ENCODE results near the gene DNAJC18. TPM values are rescaled to one million over a fixed set of nuclear protein-coding genes. Genes with fewer than 3 reads are reported as not detected.
A peak's percentile ranks its signal among the peaks of the same experiment; 100 is the strongest.
"Not testable (repeated sequence)": the region's sequence is repeated elsewhere in the genome, so short reads cannot be mapped to it uniquely, and the experiment has no call there.

DNAJC18 gene
- 4.5 and 22.9 TPM in 2 replicates for total RNA-seq (2014; rRNA removed; shearing (Covaris generic))

DNA sequence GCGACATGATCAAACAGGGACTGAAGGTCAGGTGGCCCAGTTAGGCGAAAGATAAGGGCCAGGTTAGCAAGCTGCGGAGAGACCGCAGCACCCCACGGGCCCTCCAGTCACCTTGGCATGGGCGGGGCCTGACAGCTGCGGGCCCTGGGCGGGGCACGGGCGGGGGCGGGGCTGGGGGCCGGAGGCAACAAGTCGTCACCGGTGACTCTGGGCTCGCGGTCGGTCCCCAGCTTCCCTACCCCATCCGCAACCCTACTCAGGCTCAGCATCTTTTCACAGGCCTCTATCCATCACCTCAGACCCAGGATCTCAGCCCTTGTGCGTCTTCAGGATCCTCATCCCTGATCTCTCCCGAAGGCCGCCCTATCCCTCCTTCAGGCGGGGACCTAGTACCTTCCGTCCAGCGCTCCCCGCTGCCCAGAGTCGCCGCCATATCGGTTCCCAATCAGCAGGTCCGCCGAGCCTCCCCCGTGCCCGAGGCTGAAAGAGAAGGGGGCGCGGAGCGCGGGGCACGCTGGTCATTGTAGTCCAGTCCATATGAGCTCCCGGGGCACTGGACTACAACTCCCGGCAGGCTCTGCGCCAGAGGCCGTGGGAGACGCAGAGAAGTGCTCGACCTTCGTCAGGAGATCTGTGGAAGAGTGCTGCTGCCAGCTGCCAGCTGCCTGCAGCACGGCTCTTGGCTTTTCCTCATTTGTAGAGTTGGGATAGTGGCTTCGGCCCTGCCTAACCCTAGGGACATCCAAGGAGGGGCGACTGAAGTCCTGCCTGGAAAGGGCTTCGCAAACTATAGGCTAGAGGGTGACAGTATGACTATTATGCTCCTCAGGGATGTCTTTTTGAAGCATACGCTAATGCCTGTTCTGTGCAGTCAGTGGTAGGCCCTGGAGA lies at the start of gene DNAJC18:
TSS of gene DNAJC18 (minus strand) at position 513 of the 891 bp plus-strand sequence. CDS start at position 433, 80 bp downstream.
- peak; percentile 82 for DNase-seq (ENCODE audit: low spot score)

DNA sequence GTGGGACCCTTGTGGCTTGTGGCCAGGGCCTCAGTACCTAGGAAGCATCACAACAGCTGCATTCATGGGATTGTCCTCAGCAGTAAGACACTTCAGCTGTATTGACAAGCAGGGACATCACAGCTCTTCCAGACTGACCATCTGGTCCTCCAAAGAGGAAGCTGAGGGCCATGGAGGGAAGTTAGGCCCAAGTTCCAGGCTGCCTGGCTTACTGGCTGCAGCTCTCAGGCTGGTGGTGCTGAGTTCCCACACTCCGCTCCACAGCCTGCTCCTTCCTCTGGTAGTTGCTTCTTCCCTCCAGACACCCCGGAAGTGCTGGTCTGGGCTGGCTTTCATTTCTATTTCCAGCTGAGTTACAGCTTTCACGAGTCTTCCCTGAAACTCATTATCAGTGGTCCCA lies 48.9 kb upstream of the DNAJC18 start:
- no peak for DNase-seq (ENCODE audit: low spot score)

DNA sequence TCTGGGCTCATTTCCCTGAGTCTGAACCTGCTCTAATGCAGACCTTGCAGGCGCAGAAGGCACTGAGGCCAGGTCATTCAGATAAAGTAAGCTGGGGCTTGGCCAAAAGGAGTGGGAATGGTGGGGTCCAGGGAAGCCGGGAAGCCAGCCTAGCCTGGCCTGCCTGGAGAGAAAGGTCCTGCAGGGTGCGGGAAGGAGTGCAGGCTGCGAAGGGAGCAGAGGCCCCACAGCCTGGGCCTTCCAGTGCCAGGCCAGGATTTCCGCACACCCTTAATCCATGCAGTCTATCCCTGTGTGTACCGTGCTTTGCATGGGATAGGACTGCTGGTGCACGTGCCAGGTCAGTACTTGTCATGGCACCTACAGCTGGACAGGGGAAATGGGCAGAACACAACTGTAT lies 46.9 kb upstream of the DNAJC18 start:
- no peak for DNase-seq (ENCODE audit: low spot score)

DNA sequence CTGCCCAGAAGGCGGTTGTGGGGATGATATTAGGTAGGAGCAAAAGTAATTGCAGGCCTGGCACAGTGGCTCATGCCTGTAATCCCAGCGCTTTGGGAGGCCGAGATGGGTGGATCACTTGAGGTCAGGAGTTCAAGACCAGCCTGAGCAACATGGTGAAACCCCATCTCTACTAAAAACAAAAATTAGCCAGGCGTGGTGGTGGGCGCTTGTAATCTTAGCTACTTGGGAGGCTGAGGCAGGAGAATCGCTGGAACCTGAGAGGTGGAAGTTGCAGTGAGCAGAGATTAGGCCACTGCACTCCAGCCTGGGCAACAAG lies 43.5 kb upstream of the DNAJC18 start:
- not testable (repeated sequence) for DNase-seq (ENCODE audit: low spot score)

DNA sequence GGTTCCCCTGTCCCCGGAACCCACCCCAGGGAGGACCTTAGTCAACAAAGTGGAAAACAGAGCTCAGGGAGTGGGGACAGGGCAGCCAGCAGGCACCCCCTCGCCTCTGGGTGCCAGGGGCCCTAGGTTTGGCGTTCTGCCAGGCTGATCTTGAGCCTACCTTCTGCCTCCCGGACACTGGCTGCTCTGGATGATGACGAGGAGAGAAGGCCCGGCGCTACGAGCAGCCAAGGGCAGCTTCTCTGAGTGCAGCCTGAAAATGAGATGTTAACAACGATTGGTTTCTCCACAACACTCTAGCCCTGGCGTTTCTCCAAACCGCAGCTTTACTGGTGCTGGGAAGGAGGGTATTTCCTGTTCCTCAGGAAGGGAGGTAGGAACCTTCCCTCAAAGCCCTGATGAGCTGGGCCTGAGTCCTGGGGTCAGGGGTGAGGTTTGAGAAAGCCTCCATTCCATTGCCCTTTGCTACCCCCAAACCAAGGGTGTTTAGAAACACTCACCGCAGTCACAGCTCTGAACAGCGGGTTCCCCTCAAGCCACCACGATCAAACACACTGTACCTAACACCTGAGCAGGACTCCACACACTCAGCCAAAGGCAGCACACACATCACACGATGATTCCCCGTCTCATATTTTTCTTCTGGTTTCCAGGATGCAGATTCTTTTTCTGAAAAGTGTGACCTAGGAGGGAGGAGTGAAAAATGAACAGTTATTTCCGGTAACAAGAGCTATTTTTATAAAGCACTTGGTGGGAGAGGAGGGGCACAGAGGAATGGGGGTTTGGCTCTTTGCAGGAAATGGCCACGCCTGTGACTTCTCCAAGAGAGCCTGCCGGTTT lies 42.9 kb upstream of the DNAJC18 start, which contains the start of gene STING1:
TSS of gene STING1 (minus strand) at position 709 of the 840 bp plus-strand sequence. CDS start 1,054 bp downstream, outside the sequence.
- peak; percentile 98 for DNase-seq (ENCODE audit: low spot score)

DNA sequence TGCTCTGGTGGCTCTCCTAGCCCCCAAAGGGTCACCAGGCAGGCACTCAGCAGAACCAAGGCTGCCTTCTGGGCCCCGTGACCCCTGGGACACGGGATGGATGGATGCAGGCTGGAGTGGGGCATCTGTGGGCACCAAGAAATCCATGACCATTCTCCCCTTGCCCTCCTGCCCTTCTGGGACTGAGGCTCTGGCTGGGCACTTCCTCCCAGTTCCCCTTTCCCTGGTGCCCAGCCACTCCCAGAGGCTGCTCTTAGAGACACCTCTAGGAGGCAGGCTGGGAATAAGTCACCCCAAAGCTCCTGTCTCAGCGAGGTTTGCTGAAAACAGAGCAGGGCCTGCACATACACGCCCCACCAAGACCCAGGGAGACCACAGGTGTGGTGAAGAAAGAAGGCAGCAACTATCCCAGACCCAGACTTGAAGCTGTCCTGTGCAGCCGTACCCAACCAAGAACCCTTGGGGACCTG lies 42.3 kb upstream of the DNAJC18 start:
- peak; percentile 45 for DNase-seq (ENCODE audit: low spot score)

DNA sequence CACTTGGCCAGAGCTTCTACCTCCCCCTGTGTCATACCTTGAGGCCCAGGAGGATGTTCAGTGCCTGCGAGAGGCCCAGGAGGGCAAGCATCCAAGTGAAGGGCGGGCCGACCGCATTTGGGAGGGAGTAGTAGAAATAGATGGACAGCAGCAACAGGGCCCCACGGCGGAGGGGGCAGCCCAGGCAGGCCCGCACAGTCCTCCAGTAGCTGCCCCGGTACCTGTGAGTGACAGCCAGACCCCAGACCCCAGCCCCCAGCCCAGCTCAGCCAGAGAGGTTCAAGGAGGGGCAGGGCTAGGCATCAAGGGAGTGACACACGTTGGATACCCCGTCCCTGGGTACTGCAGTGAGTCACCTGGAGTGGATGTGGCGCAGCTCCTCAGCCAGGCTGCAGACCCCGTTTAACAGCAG lies 41.8 kb upstream of the DNAJC18 start:
- DNase-seq (ENCODE audit: low spot score) = peak; percentile 9

DNA sequence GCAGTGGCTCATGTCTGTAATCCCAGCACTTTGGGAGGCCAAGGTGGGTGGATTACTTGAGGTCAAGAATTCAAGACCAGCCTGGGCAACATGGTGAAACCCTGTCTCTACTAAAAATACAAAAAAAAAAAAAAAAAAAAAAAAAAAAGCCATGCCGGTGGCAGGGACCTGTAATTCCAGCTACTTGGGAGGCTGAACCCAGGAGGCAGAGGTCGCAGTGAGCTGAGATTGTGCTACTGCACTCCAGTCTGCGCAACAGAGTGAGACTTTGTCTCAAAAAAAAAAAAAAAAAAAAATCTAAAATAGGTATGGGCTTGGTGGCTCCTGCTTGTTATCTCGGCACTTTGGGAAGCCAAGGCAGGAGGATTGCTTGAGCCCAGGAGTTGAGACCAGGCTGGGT lies 40.4 kb upstream of the DNAJC18 start:
- DNase-seq (ENCODE audit: low spot score) = not testable (repeated sequence)

DNA sequence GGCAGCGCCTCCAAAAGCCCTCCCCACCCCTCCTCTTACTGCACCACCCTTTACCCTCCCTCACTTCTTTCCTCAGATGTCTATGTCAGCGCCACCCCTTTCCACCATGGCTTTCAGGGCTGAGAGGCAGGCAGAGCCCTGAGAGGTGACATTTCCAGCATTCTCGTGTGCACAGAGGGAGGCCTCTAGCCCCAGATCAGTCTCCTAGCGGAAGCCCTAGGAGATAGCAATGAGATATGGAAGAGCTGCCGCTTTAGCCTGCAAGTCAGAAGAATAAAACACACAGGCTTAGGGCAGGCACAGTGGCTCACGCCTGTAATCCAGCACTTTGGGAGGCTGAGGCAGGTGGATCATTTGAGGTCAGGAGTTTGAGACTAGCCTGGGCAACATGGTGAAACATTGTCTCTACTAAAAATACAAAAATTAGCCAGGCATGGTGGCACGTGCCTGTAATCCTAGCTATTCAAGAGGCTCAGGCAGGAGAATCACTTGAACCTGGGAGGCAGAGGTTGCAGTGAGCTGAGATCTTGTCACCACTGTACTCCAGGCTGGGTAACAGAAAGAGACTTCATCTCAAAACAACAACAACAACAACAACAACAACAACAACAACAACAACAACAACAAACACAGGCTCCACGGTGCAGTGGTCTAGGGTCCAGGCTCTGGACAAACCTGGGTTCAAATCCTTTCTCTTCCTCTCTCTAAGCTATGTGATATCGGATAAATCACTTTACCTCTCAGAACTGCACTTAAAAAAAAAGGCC lies 39.5 kb upstream of the DNAJC18 start:
- DNase-seq (ENCODE audit: low spot score) = not testable (repeated sequence)

DNA sequence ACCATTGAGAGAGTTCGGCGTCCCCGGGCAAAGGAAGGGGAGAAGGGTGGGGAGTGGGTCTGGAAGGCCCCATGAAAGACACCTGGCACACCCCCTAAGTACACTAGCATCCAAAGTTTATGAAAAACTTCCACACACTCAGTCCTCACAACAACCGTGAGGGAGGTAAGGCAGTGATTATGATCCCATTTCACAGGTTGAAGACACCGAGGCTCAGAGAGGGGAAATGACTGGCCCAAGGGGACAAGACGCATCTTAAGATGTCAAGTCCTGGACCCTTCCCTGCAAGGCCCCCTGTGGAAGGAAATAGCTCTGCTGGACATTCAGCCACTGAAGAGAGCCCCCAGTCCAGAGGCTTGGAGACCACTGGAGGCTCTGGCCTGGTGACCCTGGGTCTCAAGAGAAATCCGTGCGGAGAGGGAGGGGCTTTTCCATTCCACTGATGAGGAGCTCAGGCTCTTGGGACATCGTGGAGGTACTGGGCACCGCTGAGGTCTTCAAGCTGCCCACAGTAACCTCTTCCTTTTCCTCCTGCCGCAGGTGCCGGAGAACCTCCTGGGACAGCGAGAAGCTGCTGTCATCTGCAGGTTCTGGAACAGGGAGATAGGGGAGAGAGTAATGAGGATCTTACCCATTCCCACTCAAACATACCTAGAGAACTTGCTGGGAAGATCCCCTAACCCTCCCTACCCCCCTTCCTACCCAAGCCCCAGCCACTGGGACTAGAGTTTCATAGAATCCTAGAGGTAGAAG lies 36.7 kb upstream of the DNAJC18 start:
- no peak for DNase-seq (ENCODE audit: low spot score)

DNA sequence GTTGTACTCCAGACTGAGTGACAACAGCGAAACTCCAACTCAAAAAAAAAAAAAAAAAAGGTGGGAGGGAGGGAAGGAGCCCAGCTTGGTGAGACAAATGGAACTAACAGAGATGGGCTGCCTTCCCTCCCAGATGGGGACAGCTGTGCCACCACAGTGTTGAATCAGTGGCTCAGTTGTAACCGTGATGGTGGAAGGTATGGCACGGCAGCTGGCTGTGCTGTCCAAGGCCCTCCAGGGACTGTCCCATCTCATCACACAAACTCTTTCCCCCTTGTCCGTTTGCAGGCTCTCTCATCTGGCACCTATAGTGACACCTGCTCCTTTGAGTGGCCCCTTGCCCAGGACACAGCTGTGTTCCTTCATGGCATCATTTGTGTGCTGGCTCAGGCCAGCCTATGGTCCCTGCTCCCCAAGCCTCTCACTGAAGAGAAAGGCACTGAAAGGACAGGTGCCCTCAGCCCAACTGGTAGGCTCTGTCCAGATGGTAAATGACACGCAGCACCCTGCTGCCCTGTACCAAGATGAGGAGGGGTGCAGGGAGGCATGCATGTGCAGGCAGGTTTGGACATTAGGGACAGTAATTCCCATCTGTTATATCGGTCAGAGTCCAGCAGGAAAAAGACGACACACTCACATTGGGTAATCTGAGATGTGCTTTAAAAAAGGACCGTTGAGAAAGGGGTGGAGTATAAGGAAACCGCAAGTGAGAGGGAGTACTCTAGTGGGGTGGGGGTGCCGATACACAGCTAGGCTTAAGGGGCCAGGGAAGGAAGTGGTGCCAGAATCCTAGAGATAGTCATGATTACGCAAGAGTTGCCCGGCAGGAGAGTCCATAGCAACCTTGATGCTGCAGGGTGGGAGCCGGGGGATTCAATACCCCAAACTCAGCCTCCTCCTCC lies 35.8 kb upstream of the DNAJC18 start:
- no peak for DNase-seq (ENCODE audit: low spot score)

DNA sequence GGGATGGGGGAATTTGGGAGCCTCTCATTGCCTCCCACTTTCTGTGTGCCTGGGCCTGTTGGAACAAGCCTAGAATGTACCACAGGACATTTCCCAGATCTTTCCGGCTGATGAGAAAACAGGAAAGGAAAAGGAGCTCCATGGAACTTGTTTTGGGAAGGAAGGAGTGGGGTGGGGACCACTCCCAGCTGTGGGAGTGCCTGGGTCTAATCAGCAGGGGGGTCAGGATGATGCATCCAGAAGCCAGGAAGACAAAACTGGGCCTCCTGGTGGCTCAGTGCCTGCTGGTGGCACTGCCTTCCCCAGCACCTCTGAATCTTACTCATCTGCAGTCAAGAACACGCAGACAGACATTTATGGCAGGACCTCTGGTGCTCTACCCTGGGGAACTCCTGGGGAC lies 34.2 kb upstream of the DNAJC18 start:
- DNase-seq (ENCODE audit: low spot score) = no peak

DNA sequence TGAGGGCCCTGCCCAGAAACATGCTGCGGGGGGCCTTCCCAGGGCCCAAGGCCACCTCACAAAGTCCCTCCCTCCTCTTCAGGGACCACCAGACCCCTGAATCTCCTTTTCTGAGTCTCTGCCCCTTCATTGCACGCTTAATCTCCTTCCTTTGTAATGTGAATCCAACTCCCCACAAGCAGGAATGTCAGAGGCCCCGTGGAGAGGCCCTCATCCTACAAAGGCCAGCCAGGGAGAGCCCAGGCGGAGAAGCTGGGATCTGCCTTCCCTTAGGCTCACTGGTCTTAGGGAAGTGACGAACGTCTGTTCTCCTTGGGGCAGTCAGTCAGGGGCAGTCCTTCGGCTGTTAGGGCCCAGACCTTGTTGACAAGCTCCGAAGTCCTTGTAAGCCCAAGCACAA lies 33.8 kb upstream of the DNAJC18 start:
- DNase-seq (ENCODE audit: low spot score) = no peak

DNA sequence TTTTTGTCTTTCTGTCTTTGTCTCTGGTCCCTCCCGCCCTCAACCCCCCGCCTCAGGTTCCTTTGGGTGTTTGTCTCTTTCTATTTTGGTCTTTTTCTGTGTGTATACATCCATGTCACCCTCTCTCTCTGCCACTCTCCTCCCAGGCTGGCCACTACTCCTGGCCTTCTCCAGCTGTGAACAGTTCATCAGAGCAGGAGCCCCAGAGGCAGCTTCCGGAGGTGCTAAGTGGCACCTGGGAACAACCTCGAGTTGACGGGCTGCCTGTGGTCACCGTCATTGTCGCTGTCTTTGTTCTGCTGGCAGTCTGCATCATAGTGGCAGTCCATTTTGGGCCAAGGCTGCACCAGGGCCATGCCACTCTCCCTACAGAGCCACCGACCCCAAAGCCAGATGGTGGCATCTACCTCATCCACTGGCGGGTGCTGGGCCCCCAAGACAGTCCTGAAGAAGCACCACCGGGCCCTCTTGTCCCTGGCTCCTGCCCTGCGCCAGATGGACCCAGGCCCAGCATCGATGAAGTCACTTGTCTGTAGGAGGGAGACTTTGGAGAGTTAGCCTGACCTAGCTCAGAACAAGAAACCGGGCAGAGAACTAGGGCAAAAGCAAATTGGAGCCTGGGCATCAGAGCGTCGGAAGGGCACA lies 33.2 kb upstream of the DNAJC18 start:
- no peak for DNase-seq (ENCODE audit: low spot score)

DNA sequence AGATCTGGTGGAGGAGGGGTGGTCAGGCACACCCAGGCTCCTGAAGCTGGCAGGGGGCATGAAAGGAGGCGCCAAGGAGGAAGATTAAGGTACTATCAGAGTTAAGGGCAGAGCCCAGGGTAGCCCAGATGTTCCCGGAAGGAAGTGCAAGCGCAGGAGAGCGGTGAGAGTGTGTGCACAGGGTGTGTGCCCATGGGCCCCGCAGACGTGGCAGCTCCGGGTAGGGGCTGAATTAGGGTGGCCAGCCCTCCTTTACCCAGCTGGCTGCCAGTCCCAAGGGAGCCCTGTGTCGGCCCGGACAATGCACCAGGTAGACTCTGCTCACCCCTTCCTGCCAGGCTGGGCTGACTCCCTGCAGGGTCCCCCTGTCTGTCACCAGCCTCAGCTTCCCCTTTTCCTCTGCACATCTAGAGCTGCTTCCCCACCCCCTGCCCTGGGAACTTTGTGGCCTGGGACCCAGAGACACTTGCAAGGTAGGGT lies 31.5 kb upstream of the DNAJC18 start, which contains the start of gene SMIM33:
TSS of gene SMIM33 (plus strand) at position 184 of the 480 bp plus-strand sequence. CDS start at position 302, 118 bp downstream.
- no peak for DNase-seq (ENCODE audit: low spot score)

DNA sequence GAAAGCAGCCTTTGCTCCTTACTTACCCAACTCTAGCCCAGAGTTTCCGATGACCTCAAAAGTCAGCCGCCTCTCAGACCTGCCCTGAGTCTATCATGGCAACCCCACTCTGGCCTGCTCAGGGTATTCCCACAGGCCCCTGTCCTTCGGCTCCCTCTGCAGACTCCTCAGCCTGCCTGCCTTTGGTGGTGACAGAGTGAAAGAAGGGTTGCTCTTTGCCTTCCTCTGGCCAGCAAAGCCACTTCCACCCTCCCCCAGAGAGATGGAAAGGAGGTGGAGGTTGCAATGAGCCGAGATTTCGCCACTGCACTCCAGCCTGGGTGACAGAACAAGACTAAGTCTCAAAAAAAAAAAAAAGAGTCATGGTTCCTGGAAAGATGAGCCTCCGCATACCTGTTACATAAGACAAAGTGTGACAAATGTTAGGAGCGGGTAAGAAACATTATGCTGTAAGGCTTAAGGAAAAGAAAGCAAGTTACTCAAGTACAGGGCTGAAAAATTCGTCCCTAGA lies 29.2 kb upstream of the DNAJC18 start:
- no peak for DNase-seq (ENCODE audit: low spot score)

DNA sequence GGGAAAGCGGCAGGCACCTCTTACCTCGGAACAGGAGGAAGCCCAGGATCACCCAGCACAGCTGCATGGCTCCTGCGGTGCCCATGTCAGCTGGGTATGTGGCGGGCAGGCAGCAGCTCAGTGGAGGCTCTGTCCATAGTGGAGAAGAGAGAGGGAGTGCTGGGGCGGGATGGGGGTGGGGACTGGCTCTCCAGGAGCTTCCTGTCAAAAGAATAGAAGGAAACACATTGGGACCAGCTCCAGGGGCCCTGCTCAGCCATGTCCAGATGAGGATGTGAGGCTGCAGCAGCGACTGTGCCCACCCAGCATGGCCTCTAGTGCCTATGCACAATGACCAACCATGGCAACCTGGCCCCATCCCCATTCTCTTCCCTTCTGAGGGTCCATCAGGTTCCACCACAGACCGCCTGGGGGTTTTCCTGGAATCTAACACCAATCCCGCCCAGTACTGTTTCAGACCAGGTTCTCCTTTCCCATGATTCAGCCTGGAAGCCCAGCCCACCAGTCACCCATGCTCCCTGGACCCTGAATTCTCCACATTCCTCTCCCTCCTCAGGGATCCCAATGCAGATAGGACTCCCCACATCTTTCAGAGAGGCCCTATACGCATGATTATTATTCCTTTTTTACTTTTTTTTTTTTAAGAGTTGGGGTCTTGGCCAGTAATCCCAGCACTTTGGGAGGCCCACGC lies 23.4 kb upstream of the DNAJC18 start, which contains the start of gene ECSCR:
TSS of gene ECSCR (minus strand) at position 158 of the 691 bp plus-strand sequence. CDS start at position 85, 73 bp downstream.
- no peak for DNase-seq (ENCODE audit: low spot score)

DNA sequence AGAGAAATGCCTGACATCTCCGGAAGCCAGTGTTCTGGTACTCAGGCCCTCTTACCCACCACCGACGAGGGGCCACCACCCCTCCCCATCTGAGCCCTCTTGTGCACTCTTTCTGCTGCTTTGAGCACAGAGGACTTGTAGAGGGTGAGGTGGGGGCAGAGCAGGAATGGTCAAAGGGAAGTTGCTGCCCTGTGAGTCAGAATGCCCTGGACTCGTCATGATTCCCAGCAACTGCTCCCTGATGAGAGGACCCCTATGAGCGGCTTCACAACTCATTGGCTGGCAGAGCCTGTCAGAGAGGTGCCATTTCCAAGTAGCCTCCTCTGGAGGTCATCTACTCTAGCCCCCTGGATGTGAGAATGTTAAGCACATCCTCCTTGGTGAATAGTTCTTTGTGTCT lies 22.4 kb upstream of the DNAJC18 start:
- no peak for DNase-seq (ENCODE audit: low spot score)
